Hematopoietic multipotent progenitor cell treated with erythropoietin and hydrocortisone succinate and interleukin-3 and kit ligand, for 4 days (in vitro differentiated cells): ENCODE measurements around the gene ILRUN.
"Not testable (repeated sequence)": the region's sequence is repeated elsewhere in the genome, so short reads cannot be mapped to it uniquely, and the experiment has no call there.

ENCODE experiments used
- DNase-seq: peaks from one replicate; pipeline ENCODE4 v3.0.0-alpha.2; 2015

The ILRUN gene

DNA sequence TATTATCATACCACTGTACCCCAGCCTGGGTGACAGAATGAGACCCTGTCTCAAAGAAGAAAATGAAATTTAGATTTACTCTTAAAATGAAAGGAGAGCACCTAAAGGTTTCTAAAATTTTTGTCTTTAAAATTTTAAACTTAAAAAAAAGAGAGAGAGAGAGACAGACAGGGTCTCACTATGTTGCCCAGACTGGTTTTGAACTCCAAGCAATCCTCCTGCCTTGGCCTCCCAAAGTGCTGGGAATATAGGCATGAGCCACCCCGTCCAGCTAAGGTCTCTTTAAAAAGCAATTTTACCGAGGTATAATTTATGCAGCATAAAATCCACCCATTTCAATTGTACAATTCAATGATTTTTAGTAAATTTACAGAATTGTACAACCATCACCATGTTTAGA, 33.2 kb downstream of the ILRUN start:
- DNase-seq = no peak

DNA sequence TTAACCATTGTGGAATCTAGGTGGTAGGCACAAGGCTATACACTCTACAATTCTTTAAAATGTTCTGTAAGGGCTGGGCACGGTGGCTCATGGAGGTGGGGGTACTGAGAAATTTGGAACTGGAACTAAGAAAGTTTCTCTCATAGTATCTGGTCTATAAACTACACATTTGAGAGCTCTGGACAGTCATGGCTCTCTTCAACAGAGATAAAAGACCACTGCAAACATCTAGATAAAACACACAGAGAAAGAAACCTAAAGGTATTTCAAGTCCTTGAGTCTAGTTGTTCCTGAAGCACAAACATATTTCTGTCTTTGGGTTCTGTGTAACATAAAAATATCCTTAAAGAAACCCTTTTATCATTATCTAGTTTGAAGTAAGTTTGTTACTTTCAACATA, 35.2 kb downstream of the ILRUN start:
- peak; percentile 67 for DNase-seq

DNA sequence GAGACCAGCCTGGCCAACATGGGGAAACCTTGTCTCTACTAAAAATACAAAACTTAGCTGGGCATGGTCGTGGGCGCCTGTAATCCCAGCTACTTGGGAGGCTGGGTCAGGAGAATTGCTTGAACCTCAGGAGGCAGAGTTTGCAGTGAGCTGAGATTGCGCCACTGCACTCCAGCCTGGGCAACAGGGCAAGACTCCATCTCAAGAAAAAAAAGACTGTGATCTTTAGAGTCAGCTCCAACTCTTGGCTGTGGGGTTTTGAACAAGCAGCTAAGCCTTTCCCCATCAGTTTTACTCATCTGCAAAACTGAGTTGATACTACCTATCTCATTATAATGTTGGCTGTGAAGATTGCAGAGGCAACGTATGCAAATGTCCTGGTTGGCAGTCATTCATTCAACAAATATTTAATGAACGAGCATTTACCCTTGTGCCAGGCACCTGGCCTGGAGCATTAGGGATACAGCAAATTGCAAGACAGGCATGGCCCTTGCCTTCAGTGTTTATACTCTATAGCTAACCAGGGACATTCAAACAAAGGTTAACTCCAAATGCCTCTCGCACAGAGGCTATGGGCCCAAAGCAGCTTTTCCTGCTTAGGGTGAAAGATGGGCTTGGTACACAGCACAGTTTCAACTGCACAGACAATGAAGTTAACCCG, 37.8 kb downstream of the ILRUN start:
- DNase-seq = no peak

DNA sequence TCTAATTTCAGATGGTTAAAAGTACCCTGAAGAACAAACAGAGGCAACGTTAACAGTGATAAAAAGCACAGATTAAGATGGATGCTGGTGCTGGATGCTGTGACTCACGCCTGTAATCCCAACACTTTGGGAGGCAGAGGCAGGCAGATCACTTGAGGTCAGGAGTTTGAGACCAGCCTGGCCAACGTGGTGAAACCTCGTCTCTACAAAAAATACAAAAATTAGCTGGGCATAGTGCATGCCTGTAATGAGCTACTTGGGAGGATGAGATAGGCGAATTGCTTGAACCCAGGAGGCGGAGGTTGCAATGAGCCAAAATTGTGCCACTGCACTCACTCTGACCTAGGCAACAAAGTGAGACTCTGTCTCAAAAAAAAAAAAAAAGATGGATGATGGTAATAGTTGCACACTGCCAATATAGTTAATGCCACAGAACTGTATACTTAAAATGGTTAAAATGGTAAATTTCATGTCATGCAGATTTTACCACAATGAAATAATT, 38.5 kb downstream of the ILRUN start:
- DNase-seq = not testable (repeated sequence)

DNA sequence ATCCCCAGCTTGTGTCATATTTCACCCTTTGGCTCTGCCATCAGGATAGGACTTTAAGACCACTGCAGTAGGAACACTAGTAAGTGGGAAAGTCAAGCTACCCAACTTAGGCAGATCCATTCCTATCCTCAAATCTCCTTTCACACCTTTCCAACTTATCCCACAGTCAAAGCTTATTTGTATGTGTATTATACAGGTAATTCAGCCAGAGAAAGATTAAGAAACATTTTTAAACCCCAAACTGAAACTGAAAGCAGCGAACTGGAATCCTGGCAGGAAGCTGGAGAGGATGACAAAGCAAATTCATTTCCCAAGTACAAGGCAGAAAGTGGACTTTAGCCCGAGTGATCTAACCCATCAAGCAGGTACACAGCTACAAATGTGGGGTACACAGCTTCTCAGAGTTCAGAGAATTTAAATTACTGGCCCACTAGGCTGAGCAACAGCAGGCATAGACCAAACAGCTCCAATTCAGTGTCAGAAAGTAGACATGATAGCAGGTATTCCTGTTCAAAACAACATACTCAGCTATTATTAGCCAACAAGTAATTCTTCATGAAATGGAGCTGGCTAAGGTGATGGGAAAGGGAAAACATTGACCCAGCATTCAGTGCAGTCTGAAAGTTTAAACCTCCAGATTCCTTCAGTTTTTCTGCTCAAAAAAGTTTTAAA, 39.1 kb downstream of the ILRUN start:
- DNase-seq = peak; percentile 55

DNA sequence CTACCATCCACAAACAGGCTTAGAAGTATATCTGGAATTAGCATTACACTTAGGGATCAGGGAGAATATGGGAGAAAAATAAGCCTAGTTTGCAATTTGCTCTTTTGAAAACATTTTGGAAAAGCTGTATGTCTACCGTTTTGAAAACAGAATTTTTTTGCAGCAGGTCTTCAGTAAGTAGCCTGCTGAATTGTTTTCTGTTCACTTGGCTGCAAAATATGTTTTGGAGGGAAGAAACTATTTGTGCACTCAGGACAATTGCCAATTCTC, 39.6 kb downstream of the ILRUN start:
- DNase-seq = no peak

DNA sequence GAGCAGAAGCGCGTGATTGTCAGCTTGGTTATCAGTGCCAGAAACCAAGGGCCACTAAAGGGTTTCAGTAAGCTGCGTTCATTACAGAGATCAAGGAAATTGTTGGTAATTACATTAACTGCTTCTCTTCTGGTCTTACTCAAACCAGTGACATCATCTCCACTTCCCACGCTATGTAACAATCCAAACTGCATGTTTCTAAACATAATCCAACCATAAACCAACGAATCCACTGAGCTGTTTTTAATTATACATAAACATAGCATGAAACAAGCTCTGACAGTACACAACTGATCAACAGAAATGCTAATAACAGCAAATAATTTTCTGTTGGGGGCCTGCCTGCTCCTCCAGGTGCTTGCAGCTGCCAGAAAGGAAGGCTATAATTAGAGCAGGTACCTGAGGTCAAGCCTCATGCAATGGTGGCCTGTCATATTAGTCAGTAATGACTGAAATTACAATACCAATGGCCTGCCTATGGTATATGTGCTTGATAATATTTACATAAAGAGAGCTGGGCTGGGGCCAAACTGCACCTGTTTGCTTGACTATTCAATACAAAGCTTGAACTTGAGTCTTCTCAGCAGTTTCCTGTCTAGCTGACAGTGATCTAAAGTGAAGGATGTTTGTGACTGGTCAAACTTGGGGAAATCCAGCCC, 40.1 kb downstream of the ILRUN start:
- DNase-seq = peak; percentile 82

DNA sequence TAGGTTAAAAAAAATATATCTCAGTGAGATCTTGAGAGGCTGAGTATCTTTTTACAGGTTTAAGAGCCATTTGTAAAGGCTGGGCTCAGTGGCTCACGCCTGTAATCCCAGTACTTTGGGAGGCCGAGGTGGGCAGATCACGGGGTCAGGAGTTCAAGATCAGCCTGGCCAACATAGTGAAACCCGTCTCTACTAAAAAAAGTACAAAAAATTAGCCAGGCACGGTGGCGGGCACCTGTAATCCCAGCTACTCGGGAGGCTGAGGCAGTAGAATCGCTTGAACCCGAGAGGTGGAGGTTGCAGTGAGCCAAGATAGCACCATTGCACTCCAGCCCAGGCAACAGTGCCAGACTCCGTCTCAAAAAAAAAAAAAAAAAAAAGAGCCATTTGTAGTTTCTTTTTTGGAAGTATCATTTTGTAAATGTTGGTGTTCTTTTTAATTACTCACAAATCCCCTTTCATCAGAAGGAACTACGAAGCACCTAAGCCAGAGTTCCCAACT, 40.6 kb downstream of the ILRUN start:
- DNase-seq = not testable (repeated sequence)

DNA sequence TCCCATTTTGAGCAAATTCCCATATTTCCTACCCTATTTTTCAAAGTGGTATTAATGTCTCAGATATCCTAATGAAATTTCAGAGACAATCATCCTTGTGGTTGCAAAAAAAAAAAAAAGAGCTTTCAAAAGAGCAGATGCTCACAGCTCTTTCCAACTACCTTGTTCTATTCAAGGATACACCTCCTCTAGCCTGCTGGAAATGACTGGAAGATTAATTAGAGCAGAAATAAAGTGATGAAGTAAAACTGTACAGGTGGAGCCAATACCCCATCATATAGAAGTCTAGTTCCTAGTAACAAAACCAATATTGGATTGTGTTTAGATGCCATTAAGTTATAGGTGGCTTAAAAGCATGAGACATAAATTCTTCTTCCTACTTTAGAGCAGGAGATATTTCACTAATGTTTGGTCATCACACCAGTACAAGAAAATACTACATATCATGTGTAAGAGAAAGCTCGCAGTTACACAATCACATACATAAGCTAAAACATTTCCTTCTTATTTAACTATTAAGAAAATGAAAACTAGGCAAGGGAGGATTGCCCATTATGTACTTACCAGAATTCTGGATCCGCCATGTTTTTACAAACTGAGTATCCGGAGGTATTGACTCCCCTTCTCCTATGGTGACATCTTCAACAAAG, 42.4 kb downstream of the ILRUN start:
- no peak for DNase-seq

DNA sequence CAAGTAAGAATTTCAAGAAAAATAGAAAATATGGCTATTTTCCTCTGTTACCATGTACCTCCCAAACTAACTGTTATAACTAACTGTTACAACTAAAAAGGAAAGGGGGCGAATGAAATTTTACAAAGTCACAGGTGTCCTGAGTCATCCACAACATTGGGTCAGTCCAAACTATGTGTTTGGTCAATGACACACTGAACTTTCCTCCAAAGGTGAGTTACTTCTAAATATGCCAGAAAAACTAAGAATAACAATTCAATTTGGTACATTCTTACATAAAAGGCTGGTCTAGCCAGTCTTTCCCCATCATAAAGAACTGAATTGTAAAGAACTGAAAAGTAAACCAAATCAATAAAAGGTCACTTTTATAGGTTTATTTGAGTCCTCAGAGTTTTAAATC, 44.3 kb downstream of the ILRUN start:
- DNase-seq = no peak

DNA sequence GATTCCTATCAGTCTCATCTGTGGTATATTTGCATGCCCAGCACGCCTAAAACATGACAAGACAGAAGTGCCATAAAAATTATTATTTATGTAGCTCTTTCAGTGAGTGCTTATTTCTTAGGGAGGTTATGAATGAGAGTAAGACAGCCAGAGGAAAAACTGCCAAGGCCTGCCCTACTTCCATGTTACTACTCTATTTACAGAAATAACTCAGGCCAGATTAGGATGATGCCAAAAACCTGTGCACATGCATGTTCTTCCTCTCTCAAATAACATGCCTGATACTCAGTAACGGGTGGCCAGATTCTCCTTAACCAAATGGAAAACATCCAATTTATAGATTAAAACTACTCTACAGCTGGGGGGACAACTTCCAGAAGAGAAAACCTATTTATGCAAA, 45.7 kb downstream of the ILRUN start:
- no peak for DNase-seq

DNA sequence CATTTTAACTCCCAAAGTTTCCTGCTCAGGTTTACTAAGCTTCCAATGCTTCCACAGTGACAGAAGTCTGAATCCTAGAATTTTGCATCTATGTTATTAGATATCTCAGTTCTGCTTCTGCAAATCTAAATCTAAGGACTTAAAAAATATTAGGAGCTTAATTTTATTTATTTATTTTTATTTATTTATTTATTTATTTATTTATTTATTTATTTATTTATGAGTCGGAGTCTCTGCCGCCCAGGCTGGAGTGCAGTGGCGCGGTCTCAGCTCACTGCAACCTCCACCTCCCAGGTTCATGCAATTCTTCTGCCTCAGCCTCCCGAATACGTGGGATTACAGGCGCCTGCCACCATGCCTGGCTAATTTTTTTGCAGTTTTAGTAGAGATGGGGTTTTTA, 46.3 kb downstream of the ILRUN start:
- not testable (repeated sequence) for DNase-seq

DNA sequence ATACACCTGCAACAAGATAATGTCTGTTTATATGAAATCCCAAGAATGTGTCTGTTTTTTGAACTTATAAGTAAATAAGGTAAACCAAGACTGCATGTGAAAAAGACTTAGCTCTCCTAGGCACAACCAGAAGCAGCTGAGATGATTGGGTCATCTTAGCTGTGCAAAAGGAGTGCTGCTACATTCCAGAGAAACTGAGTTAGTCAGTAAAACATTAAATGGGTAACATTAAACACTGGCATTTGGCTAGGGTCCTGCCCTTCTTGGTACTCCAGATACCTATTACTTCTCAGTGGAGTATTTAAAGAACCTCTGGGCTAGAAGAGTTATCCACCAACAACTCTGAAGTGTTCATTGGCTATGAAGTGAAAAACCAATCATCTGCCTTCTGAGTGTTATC, 47.8 kb downstream of the ILRUN start:
- no peak for DNase-seq
